ENCODE results near the gene GDF7.

DNA sequence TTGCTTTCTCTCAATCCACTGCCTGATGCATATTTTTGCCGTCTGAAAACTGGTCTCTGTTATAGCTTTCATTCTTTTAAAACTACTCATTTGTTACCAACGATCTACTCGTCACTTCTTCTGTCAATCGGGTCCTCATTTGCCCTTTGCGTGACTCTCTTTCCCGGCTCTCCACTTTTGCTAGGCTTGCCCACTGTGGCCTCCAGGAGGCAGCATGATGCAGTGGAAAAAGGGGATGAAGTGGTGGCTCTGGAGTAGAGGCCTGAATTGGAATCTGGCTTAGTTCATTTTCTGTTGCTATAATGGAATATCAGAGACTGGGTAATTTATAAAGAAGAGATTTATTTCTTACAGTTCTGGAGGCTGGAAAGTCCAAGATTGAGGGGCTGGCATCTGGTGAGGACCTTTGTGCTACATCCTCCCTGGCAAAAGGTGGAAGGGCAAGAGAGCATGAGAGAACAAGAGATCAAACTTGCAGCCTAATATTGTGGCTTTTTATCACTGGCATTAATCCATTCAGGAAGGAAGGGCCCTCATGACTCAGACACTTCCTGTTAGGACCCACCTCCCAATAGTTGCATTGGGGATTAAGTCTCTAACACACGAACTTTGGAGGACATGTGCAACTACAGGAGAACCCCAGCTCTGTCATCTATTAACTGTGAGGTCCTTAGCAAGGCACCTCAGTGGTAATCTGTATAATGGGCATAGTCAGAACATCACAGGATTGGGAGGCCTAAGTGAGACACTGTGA, 15.4 kb downstream of the GDF7 start:
- TF ChIP-seq, protein P1, sequence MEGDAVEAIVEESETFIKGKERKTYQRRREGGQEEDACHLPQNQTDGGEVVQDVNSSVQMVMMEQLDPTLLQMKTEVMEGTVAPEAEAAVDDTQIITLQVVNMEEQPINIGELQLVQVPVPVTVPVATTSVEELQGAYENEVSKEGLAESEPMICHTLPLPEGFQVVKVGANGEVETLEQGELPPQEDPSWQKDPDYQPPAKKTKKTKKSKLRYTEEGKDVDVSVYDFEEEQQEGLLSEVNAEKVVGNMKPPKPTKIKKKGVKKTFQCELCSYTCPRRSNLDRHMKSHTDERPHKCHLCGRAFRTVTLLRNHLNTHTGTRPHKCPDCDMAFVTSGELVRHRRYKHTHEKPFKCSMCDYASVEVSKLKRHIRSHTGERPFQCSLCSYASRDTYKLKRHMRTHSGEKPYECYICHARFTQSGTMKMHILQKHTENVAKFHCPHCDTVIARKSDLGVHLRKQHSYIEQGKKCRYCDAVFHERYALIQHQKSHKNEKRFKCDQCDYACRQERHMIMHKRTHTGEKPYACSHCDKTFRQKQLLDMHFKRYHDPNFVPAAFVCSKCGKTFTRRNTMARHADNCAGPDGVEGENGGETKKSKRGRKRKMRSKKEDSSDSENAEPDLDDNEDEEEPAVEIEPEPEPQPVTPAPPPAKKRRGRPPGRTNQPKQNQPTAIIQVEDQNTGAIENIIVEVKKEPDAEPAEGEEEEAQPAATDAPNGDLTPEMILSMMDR (IDR thresholded peaks at IDR 0.05) = peak in 1 of 6 experiments; percentile 31
- TF ChIP-seq POLR2A (IDR thresholded peaks at IDR 0.05) = no peak
